IPS-18a (cell line): Measurements from ENCODE around the gene GRM5.
"Not testable (repeated sequence)": the region's sequence is repeated elsewhere in the genome, so short reads cannot be mapped to it uniquely, and the experiment has no call there.

Experiments used
- H3K27ac ChIP-seq: one replicate; pipeline ENCODE4 v1.5.1; 2013; ENCODE audit warnings: low read length
- H3K27me3 ChIP-seq: one replicate; pipeline ENCODE4 v1.6.1; 2013; ENCODE audit warnings: mild to moderate bottlenecking, low read length; ENCODE audit not compliant: control insufficient read depth, insufficient read depth
- H3K36me3 ChIP-seq: one replicate; pipeline ENCODE4 v1.6.1; 2013; ENCODE audit warnings: low read depth, low read length; ENCODE audit not compliant: control insufficient read depth
- H3K4me1 ChIP-seq: one replicate; pipeline ENCODE4 v1.6.1; 2013; ENCODE audit warnings: low read depth, low read length; ENCODE audit not compliant: control insufficient read depth
- H3K4me3 ChIP-seq: one replicate; pipeline ENCODE4 v1.5.1; 2013; ENCODE audit warnings: low read length
- H3K9ac ChIP-seq: one replicate; pipeline ENCODE4 v1.6.1; 2013; ENCODE audit warnings: mild to moderate bottlenecking, low read length, moderate library complexity
- H3K9me3 ChIP-seq: one replicate; pipeline ENCODE4 v1.6.1; 2013; ENCODE audit warnings: low read depth, low read length; ENCODE audit not compliant: control insufficient read depth

Gene GRM5

DNA sequence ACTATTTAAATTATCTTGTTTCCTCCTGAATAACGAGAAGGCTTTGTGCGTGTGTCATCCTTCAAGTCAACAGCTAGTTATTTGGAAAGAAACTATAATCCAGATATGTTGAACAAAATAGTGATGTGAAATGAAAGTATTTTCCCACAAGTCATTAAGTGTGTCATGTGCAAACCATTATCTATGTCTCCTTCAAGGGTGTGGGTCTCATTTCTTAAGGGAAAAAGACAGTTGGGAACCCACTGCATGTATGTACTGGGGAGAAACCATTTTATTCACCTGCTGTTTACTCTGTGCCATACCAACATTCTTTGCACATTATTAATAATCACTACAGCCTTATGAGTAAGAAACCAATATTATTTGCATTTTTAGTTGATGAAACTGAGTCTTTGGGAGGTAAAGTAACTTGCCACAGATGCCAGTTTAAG is 582.9 kb downstream of the GRM5 start:
- Histone ChIP-seq H3K4me1 (no peaks in the 10 kb centered on the region), H3K27me3 (no peaks in the 10 kb centered on the region), H3K9ac (no peak overlapping the region), H3K9me3 (no peaks in the 10 kb centered on the region), H3K27ac (no peak overlapping the region), H3K36me3 (no peaks in the 10 kb centered on the region), H3K4me3 (no peak overlapping the region)

DNA sequence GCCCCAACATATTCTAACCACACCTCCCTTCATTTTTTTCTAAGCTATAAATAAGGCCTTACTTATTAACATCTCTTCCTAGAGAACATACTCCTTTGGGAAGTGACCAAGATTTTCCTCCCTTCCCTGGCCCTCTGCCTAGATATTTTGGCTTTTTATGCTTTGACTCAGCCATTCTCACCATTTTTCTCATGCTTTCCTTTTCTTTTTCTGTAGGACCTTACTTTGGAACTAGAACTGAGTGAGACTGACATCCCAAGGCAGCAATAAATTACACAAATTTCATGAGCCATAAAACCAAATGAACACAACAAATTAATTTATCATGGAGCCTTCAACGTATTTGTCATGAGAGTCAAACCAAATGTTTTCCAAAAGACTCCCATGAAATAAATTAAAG is 585.6 kb downstream of the GRM5 start:
- Histone ChIP-seq H3K4me3 (no peak overlapping the region), H3K4me1 (no peaks in the 10 kb centered on the region), H3K27me3 (no peaks in the 10 kb centered on the region), H3K9me3 (no peaks in the 10 kb centered on the region), H3K27ac (no peak overlapping the region), H3K9ac (no peak overlapping the region), H3K36me3 (no peaks in the 10 kb centered on the region)

DNA sequence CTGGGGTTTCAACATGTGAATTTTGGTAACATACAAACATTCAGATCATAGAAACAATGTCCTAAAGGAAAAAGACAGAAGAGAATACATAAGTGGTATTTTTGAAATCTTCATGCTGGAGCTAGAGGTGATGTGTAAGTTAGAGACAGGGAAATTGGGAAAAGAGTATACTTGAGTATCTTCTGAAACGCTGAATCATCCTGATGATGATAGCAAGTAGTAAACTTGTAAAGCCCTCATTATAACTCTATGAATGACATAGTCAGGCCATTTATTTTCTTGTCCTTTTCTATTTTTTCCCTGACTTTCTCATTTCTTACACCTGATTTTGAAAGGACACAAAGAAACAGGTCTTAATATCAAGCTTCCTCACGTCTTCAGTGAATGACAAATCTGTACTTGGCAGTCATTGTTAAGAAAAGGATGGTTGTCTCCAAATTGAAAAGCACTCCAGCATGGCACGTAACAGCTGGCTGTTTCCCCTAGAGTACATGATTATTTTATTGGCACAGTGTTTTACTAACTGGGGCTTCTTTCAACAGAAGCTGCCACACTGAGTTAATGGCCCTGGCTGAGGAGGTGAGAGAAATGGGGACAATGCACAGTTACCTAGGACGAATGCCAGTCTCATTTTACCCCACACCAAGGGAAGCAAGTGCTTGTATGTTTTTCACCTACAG is 587.5 kb downstream of the GRM5 start:
- H3K27ac ChIP-seq: no peak overlapping the region
- H3K9me3 ChIP-seq: no peaks in the 10 kb centered on the region
- no peaks in the 10 kb centered on the region for H3K27me3 ChIP-seq
- H3K36me3 ChIP-seq: no peaks in the 10 kb centered on the region
- H3K4me3 ChIP-seq: no peak overlapping the region
- no peak overlapping the region for H3K9ac ChIP-seq
- no peaks in the 10 kb centered on the region for H3K4me1 ChIP-seq

DNA sequence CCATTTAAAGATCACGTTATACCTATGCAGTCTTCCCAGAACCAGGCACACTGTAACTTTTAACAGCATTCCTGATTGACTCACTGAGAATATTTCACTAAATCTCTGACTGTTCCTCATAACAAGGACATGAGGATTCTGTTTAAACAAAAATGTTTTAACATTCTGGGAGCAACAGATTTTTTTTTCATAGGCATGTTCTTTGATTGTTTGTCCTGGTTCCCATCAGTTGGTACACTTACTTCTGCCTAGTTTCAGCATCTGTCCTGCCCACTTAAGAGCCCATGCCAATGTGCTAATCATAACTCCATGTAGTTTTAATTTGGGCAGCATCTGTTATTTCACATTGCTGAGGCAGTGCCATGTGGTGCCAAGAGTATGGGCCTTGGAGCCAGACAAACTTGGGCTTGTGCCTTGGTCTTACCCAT is 589.8 kb downstream of the GRM5 start:
- Histone ChIP-seq H3K9ac (no peak overlapping the region), H3K4me3 (no peak overlapping the region), H3K27me3 (no peaks in the 10 kb centered on the region), H3K9me3 (no peaks in the 10 kb centered on the region), H3K36me3 (no peaks in the 10 kb centered on the region), H3K4me1 (no peaks in the 10 kb centered on the region), H3K27ac (no peak overlapping the region)

DNA sequence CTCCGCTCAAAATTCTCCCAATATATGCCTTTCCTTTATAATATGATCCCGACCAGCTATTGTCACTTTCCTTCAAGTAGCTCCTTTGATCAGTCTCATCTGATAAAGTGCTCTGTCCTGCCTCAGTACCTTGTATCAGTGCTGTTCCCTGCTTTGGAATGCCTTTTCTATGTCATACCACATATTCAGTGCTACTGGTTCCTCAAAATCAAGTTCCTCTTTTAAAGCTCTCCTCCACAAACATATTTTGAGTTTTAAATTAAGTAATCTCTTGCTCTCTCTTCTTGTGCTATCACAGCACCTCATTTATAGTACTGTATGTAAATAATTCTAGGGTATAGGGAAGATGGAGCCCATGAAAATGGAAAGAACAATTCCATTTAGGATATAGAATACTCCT is 591.1 kb downstream of the GRM5 start:
- H3K9me3 ChIP-seq: no peaks in the 10 kb centered on the region
- no peaks in the 10 kb centered on the region for H3K36me3 ChIP-seq
- no peaks in the 10 kb centered on the region for H3K27me3 ChIP-seq
- H3K27ac ChIP-seq: no peak overlapping the region
- H3K4me3 ChIP-seq: no peak overlapping the region
- no peaks in the 10 kb centered on the region for H3K4me1 ChIP-seq
- no peak overlapping the region for H3K9ac ChIP-seq

DNA sequence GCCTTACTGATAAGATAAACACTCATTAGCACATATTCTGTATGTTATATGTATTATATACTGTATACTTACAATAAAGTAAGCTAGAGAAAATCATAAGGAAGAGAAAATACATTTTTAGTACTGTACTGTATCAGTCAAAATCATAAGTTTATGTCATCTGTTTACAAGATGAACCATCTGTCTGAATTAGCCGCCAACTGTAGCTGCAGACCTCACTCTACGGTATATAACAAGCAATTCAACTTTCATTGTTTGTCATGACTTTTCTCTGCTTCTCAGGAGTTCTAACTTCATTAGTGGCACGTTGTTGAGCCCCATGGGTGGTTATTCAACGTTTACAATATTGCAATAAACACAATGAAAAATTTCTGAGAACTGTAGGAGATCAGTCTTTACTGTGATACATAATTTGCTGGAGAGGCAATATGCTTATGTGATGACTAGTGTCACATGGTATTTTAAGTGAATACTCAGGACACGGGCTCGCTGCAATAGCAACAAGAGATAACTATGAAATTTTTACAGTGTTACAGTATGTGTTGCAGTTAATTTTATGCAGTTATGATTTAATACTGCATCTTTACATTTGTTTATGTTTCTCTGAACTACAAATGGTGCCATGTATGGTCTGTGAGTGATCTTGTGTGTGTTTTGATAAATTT is 596.1 kb downstream of the GRM5 start:
- H3K27ac ChIP-seq: no peak overlapping the region
- no peak overlapping the region for H3K4me3 ChIP-seq
- no peaks in the 10 kb centered on the region for H3K4me1 ChIP-seq
- H3K36me3 ChIP-seq: no peaks in the 10 kb centered on the region
- no peaks in the 10 kb centered on the region for H3K27me3 ChIP-seq
- no peak overlapping the region for H3K9ac ChIP-seq
- no peaks in the 10 kb centered on the region for H3K9me3 ChIP-seq

DNA sequence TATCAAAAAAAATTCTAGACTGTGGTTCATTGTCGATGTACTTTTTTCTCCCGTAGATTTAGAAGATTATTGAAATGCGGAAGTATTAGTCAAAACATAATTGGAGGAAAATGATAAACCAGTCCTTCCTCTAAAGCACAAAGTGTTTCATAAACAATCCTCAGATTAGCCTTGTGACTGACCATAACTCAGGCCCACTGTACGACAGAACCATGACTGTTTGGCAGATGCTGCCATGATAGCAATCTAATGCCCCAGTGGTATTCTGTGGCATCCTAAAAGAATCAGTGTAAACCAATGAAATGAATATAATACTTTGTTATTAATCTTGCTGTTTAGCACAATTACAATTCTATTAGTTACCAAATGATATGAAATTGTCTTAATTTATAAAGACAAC is 601.3 kb downstream of the GRM5 start:
- Histone ChIP-seq H3K4me1 (no peaks in the 10 kb centered on the region), H3K9me3 (peaks cover 6% of the 10 kb centered on the region), H3K36me3 (no peaks in the 10 kb centered on the region), H3K4me3 (no peak overlapping the region), H3K27ac (no peak overlapping the region), H3K27me3 (no peaks in the 10 kb centered on the region), H3K9ac (no peak overlapping the region)

DNA sequence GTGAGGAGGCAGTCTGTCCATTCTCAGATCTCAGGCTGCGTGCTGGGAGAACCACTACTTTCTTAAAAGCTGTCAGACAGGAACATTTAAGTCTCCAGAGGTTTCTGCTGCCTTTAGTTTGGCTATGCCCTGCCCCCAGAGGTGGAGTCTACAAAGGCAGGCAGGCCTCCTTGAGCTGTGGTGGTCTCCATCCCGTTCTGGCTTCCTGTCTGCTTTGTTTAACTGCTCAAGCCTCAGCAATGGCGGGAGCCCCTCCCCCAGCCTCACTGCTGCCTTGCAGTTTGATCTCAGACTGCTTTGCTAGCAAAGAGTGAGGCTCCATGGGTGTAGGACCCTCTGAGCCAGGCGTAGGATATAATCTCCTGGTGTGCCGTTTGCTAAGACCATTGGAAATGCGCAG is 602.5 kb downstream of the GRM5 start:
- H3K9me3 ChIP-seq, H3K4me3 ChIP-seq, H3K36me3 ChIP-seq, H3K9ac ChIP-seq, H3K27ac ChIP-seq, H3K27me3 ChIP-seq, H3K4me1 ChIP-seq: not testable (repeated sequence)

DNA sequence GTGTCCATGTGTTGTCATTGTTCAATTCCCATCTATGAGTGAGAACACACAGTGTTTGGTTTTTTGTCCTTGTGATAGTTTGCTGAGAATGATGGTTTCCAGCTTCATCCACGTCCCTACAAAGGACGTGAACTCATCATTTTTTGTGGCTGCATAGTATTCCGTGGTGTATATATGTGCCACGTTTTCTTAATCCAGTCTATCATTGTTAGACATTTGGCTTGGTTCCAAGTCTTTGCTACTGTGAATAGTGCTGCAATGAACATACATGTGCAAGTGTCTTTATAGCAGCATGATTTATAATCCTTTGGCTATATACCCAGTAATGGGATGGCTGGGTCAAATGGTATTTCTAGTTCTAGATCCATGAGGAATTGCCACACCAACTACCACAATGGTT is 607.7 kb downstream of the GRM5 start:
- not testable (repeated sequence) for H3K9ac ChIP-seq, H3K4me1 ChIP-seq, H3K4me3 ChIP-seq, H3K27me3 ChIP-seq, H3K27ac ChIP-seq, H3K36me3 ChIP-seq, H3K9me3 ChIP-seq

DNA sequence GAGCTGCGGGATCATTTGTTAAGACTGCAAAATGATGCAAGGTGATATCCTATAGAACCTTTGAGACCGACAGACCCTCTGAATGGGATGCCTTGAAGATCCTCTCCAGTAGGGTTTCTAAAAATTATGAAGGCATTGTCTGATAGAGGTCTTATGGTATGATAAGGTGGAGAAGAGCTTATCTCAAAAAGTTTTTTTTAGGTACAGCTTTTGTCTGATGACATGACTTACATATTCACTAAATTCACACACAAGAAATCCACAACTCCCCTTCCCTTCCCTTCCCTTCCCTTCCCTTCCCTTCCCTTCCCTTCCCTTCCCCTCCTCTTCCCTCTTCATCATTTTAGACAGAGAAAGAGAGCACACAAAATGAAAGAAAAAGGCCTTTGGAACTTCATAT is 609.8 kb downstream of the GRM5 start:
- Histone ChIP-seq H3K4me1 (no peaks in the 10 kb centered on the region), H3K27me3 (no peaks in the 10 kb centered on the region), H3K9me3 (no peaks in the 10 kb centered on the region), H3K4me3 (no peak overlapping the region), H3K9ac (no peak overlapping the region), H3K27ac (no peak overlapping the region), H3K36me3 (no peaks in the 10 kb centered on the region)

DNA sequence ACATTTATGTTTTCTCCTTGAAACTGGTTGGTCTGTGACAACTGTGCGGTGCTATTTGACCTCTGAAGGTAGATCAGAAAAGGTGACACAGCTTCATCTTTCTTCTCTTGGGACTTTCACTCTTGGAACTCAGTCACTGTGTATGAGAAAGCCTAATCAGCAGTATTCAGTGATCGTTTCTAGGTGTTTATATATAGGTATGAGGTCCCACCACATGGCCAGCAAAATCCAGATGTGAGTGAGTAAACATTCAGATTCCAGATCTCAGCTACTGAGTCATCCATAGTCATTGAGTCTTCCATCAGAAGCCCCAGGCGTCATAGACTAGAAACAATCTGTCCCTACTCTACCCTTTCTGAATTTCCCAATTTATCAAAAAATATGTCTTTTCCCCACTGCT is 610.9 kb downstream of the GRM5 start:
- H3K27me3 ChIP-seq: no peaks in the 10 kb centered on the region
- no peaks in the 10 kb centered on the region for H3K4me1 ChIP-seq
- H3K9me3 ChIP-seq: no peaks in the 10 kb centered on the region
- H3K36me3 ChIP-seq: no peaks in the 10 kb centered on the region
- no peak overlapping the region for H3K27ac ChIP-seq
- H3K4me3 ChIP-seq: no peak overlapping the region
- no peak overlapping the region for H3K9ac ChIP-seq
